HepG2 (cell line): Measurements from ENCODE around the gene LIPC. TPM values are rescaled to one million over a fixed set of nuclear protein-coding genes. Genes with fewer than 3 reads are reported as not detected.

Experiments
- ATAC-seq: fragments of 200-7000 bp; cut with Tn5 transposase; 3 replicates; pipeline ENCODE4 v1.9.1; 2020; ENCODE audit warnings: mild to moderate bottlenecking, moderate library complexity
- BruUV-seq: library from RNA; stranded (reverse); fragments of 400-500 nt; replicated peaks from 2 replicates; lab custom pipeline; 2021; lab: Mats Ljungman, UMichigan
- CTCF ChIA-PET: fragments of 300-600 bp; formaldehyde crosslinking; extraction: SDS; loops from one replicate; lab custom pipeline; 2021; ENCODE audit warnings: low total read pairs, inconsistent platforms, low intra/inter-chr PET ratio; lab: Yijun Ruan, JAX
- POLR2A ChIA-PET: fragments of 350-600 bp; sonication (Branson Sonifier 250); formaldehyde crosslinking; loops from one replicate; lab custom pipeline; 2020; ENCODE audit warnings: antibody characterized with exemption, inconsistent platforms; lab: Yijun Ruan, JAX
- DNase-seq: peaks from one replicate; pipeline ENCODE4 v3.0.0-alpha.2; 2015; ENCODE audit warnings: low spot score
- FAIRE-seq: peaks from 3 replicates; lab custom pipeline; 2011; peaks lifted over from hg19 to GRCh38; lab: Jason Lieb, UNC
- H2AFZ ChIP-seq: one replicate; pipeline ENCODE4 v1.6.1; 2011; ENCODE audit warnings: low read length, inconsistent platforms
- H3K27ac ChIP-seq: fragments of 300-600 bp; 3 replicates; pipeline ENCODE4 v1.8.0; 2011; ENCODE audit warnings: mixed run types, mild to moderate bottlenecking, mixed read lengths, low read length, inconsistent platforms; ENCODE audit not compliant: insufficient read depth; ENCODE audit errors: extremely low read length
- H3K27me3 ChIP-seq, 2 experiments: fragments of 200-600 bp in 1 of 2; 2 replicates in 1 of 2; 3 replicates in 1 of 2; pipeline versions ENCODE4 v1.6.0 to v1.8.0; 2011; ENCODE audit warnings: low read length in 2 of 2, mild to moderate bottlenecking in 2 of 2, moderate library complexity in 2 of 2, inconsistent platforms in 1 of 2; ENCODE audit not compliant: insufficient read depth in 2 of 2, control insufficient read depth in 1 of 2
- H3K36me3 ChIP-seq, 2 experiments: fragments of 200-600 bp in 1 of 2; replicated peaks in 1 of 2; 2 replicates in 1 of 2; 3 replicates in 1 of 2; pipeline versions ENCODE4 v1.5.1 to v1.8.0; 2011; ENCODE audit warnings: low read length in 2 of 2, inconsistent platforms in 1 of 2; ENCODE audit not compliant: insufficient read depth in 2 of 2, control insufficient read depth in 1 of 2
- H3K4me1 ChIP-seq: 2 replicates; pipeline ENCODE4 v1.5.1; 2012; ENCODE audit warnings: low read length, inconsistent platforms; ENCODE audit not compliant: insufficient read depth
- H3K4me2 ChIP-seq: 2 replicates; pipeline ENCODE4 v1.6.0; 2011; ENCODE audit warnings: low read depth, low read length, inconsistent platforms
- H3K4me3 ChIP-seq, 3 experiments: fragments of 200-600 bp in 1 of 3; sonication (generic), shearing (Covaris generic) in 1 of 3; replicated peaks in 1 of 3; 2 replicates each; pipeline ENCODE4 v1.5.1; 2011 to 2016; ENCODE audit warnings: low read length in 3 of 3, inconsistent platforms in 2 of 3, low read depth in 2 of 3, mild to moderate bottlenecking in 2 of 3, control low read depth in 1 of 3, mixed read lengths in 1 of 3; ENCODE audit not compliant: insufficient read depth in 1 of 3
- H3K79me2 ChIP-seq: one replicate; pipeline ENCODE4 v1.6.1; 2011; ENCODE audit warnings: low read length, inconsistent platforms; ENCODE audit not compliant: insufficient read depth
- H3K9ac ChIP-seq: 2 replicates; pipeline ENCODE4 v1.6.0; 2011; ENCODE audit warnings: mild to moderate bottlenecking, low read depth, low read length, inconsistent platforms; ENCODE audit not compliant: insufficient read depth
- H3K9me3 ChIP-seq: 2 replicates; pipeline ENCODE4 v1.5.1; 2012; ENCODE audit warnings: mild to moderate bottlenecking, low read length
- H4K20me1 ChIP-seq: 2 replicates; pipeline ENCODE4 v1.6.0; 2011; ENCODE audit warnings: inconsistent platforms, mild to moderate bottlenecking, low read length, moderate library complexity; ENCODE audit not compliant: insufficient read depth
- ASH2L ChIP-seq: fragments of 300-600, 200-600 bp; sonication (generic); IDR thresholded peaks from 2 replicates; pipeline ENCODE4 v1.7.0; 2017; ENCODE audit warnings: low read depth, mild to moderate bottlenecking, moderate library complexity, mixed read lengths, low read length; ENCODE audit not compliant: insufficient read length
- CEBPB ChIP-seq: IDR thresholded peaks from 2 replicates; pipeline ENCODE4 v1.6.1; 2011; ENCODE audit warnings: low read depth, low read length, improper control_type of control experiment, borderline replicate concordance
- E2F1 ChIP-seq: sonication (generic); formaldehyde crosslinking; IDR thresholded peaks from 2 replicates; pipeline ENCODE4 v1.5.0; 2020; ENCODE audit warnings: missing genetic modification reagents
- MEIS2 ChIP-seq: sonication (generic); formaldehyde crosslinking; IDR thresholded peaks from 2 replicates; pipeline ENCODE4 v1.9.0; 2021; ENCODE audit warnings: mild to moderate bottlenecking, missing genetic modification reagents
- NR2F1 ChIP-seq, 2 experiments: fragments of 450-650 bp in 1 of 2; formaldehyde crosslinking in 1 of 2; IDR thresholded peaks; 2 replicates each; pipeline versions ENCODE4 v1.5.0 to v1.6.1; 2016 to 2020; ENCODE audit warnings: mild to moderate bottlenecking in 1 of 2, missing compliant biosample characterization in 1 of 2, missing genetic modification reagents in 1 of 2, moderate library complexity in 1 of 2
- RNF219 ChIP-seq: sonication (generic); formaldehyde crosslinking; IDR thresholded peaks from 2 replicates; pipeline ENCODE4 v1.5.0; 2020; ENCODE audit warnings: mild to moderate bottlenecking, missing genetic modification reagents
- SETDB1 ChIP-seq: sonication (generic); formaldehyde crosslinking; IDR thresholded peaks from 2 replicates; pipeline ENCODE4 v1.5.1; 2020; ENCODE audit warnings: missing genetic modification reagents, mild to moderate bottlenecking, borderline replicate concordance
- SIN3B ChIP-seq: fragments of 150-350 bp; IDR thresholded peaks from 2 replicates; pipeline ENCODE4 v1.6.1; 2014; ENCODE audit warnings: low read length
- SMARCE1 ChIP-seq: fragments of 450-650 bp; IDR thresholded peaks from 2 replicates; pipeline ENCODE4 v1.6.1; 2017; ENCODE audit warnings: borderline replicate concordance
- SNAPC4 ChIP-seq: sonication (generic); formaldehyde crosslinking; IDR thresholded peaks from 2 replicates; pipeline ENCODE4 v1.4.0; 2020; ENCODE audit warnings: mild to moderate bottlenecking, missing genetic modification reagents
- ZNF230 ChIP-seq: sonication (generic); formaldehyde crosslinking; IDR thresholded peaks from 2 replicates; pipeline ENCODE4 v1.4.0; 2020; ENCODE audit warnings: mild to moderate bottlenecking, missing genetic modification reagents
- ZNF547 ChIP-seq: sonication (generic); formaldehyde crosslinking; IDR thresholded peaks from 2 replicates; pipeline ENCODE4 v1.5.1; 2020; ENCODE audit warnings: mild to moderate bottlenecking, missing genetic modification reagents
- ZNF614 ChIP-seq: IDR thresholded peaks from 2 replicates; pipeline ENCODE4 v1.6.1; 2018; ENCODE audit warnings: missing biosample characterization, missing genetic modification reagents, inconsistent platforms, borderline replicate concordance
- WGBS: methylation state at CpG from one replicate; pipeline ENCODE4 v1.1.6; 2017; ENCODE audit warnings: low lambda C conversion rate; 5-methylcytosine and 5-hydroxymethylcytosine counted together
- in situ Hi-C: cut with HindIII; loops from 2 replicates; pipeline ENCODE4 v1.10.0; 2017; ENCODE audit warnings: low pct_unique_long_range_greater_than_20kb; ENCODE audit not compliant: extremely low pct_ligation_motif_present
- intact Hi-C: fragments of 100-400 bp; cut with micrococcal nuclease; formaldehyde crosslinking; loops from one replicate; pipeline ENCODE4 v1.10.0; 2022; ENCODE audit not compliant: unreplicated experiment
- polyA plus RNA-seq, 8 experiments: library from polyadenylated mRNA; depleted of rRNA in 3 of 8; stranded (reverse) in 7 of 8; unstranded in 1 of 8; fragments of >200 nt; fragmentation: Illumina TruSeq in 4 of 8; extraction: Trizol in 4 of 8; gene quantifications; 2 replicates each; pipeline versions ENCODE4 v1.2.1 to v1.2.3, GENCODE V29; 2011 to 2016; ENCODE audit warnings: low read depth in 4 of 8, missing spikeins in 1 of 8, mixed read lengths in 1 of 8; ENCODE audit not compliant: insufficient read depth in 1 of 8
- total RNA-seq, 5 experiments: library from RNA; depleted of rRNA; stranded (reverse); fragments of >200 nt; fragmentation: Illumina TruSeq; extraction: Trizol; gene quantifications; 2 replicates each; pipeline ENCODE4 v1.2.3, GENCODE V29; 2016; ENCODE audit warnings: low read depth in 1 of 5
- TF ChIP-seq, protein P1 (sequence below): sonication (generic); formaldehyde crosslinking; IDR thresholded peaks from 2 replicates; pipeline ENCODE4 v1.5.1; 2020; ENCODE audit warnings: missing genetic modification reagents, mild to moderate bottlenecking, borderline replicate concordance

LIPC gene
- total and polyA plus RNA-seq, 2 of the 13 experiments (the other 11 are each of a cell fraction or from before 2014, with no cell fraction given) = 26.0 to 38.0 TPM

- no peak overlapping the region for H3K4me2 ChIP-seq
- no peaks in the 10 kb centered on the region for H3K79me2 ChIP-seq
- H3K27me3 ChIP-seq = no peaks in the 10 kb centered on the region
- H4K20me1 ChIP-seq = no peaks in the 10 kb centered on the region
- no TSS peak for BruUV-seq
- H3K4me3 ChIP-seq = no peak overlapping the region
- H3K36me3 ChIP-seq = no peaks in the 10 kb centered on the region
- DNase-seq (no peak), ATAC-seq (no peak), FAIRE-seq (no peak)
- no peak overlapping the region for H3K27ac ChIP-seq
- no peaks in the 10 kb centered on the region for H3K9me3 ChIP-seq
- H3K9ac ChIP-seq = no peak overlapping the region
- ChIA-PET CTCF (no interaction called here), POLR2A (interaction anchor here (2.4 kb wide), 1 partner anchor 20 kb away, joined by 10 read pairs; no protein-coding TSS in a partner anchor)
- intact Hi-C loops = no loop called here
- no peak overlapping the region for H2AFZ ChIP-seq
- in situ Hi-C loops = loop anchor here (5.0 kb wide), 1 partner anchor 111 kb away; no protein-coding TSS in a partner anchor
- H3K4me1 ChIP-seq = peaks cover 33% of the 10 kb centered on the region
- WGBS = 99% methylated on average over 10 of the region's 10 CpGs
- TF ChIP-seq SMARCE1 (no peak), E2F1 (CRISPR knock-in tag) (no peak), ZNF230 (CRISPR knock-in tag) (no peak), ZNF614 (CRISPR knock-in tag) (no peak), CEBPB (no peak), ASH2L (no peak), NR2F1 (CRISPR knock-in tag; IDR thresholded peaks at IDR 0.05) (no peak), SNAPC4 (CRISPR knock-in tag) (no peak), SETDB1 (CRISPR knock-in tag) (no peak), ZNF547 (CRISPR knock-in tag) (no peak), MEIS2 (CRISPR knock-in tag) (no peak), SIN3B (no peak), RNF219 (CRISPR knock-in tag) (no peak)
- TF ChIP-seq, protein P1, sequence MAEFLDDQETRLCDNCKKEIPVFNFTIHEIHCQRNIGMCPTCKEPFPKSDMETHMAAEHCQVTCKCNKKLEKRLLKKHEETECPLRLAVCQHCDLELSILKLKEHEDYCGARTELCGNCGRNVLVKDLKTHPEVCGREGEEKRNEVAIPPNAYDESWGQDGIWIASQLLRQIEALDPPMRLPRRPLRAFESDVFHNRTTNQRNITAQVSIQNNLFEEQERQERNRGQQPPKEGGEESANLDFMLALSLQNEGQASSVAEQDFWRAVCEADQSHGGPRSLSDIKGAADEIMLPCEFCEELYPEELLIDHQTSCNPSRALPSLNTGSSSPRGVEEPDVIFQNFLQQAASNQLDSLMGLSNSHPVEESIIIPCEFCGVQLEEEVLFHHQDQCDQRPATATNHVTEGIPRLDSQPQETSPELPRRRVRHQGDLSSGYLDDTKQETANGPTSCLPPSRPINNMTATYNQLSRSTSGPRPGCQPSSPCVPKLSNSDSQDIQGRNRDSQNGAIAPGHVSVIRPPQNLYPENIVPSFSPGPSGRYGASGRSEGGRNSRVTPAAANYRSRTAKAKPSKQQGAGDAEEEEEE (CRISPR knock-in tag) = no peak
Observed at GRCh38 chr15:58553365-58553918, 121.7 kb downstream of the LIPC start.
